Activated T-cell treated with anti-CD3 and anti-CD28 coated beads, Interleukin-2, amount 50 U/mL, for 24 hours (primary cell): Measurements from ENCODE around the gene RIOK1.
"Not testable (repeated sequence)": the region's sequence is repeated elsewhere in the genome, so short reads cannot be mapped to it uniquely, and the experiment has no call there.

Experiments
- DNase-seq: peaks from one replicate; pipeline ENCODE4 v3.0.0-alpha.2; 2020
- H3K27ac Mint-ChIP-seq: 2 replicates; pipeline ENCODE4 v1.8.0; 2020; ENCODE audit warnings: mild to moderate bottlenecking, mixed read lengths
- H3K27me3 Mint-ChIP-seq: 2 replicates; pipeline ENCODE4 v1.8.0; 2020; ENCODE audit warnings: mixed read lengths
- H3K36me3 Mint-ChIP-seq: 2 replicates; pipeline ENCODE4 v1.8.0; 2020; ENCODE audit warnings: low read depth, mixed read lengths
- H3K4me1 Mint-ChIP-seq: 2 replicates; pipeline ENCODE4 v1.8.0; 2020; ENCODE audit warnings: low read depth, mixed read lengths
- H3K4me3 Mint-ChIP-seq: 2 replicates; pipeline ENCODE4 v1.8.0; 2020; ENCODE audit warnings: mild to moderate bottlenecking, moderate library complexity, mixed read lengths
- H3K9me3 Mint-ChIP-seq: 2 replicates; pipeline ENCODE4 v1.8.0; 2020; ENCODE audit warnings: mixed read lengths

RIOK1 gene

GRCh38 chr6:7441048-7441775, 51.6 kb downstream of the RIOK1 start:
- Mint-ChIP-seq H3K9me3 (no peaks in the 10 kb centered on the region), H3K27ac (no peak overlapping the region), H3K27me3 (peaks cover 10% of the 10 kb centered on the region), H3K4me3 (no peak overlapping the region), H3K36me3 (no peaks in the 10 kb centered on the region), H3K4me1 (peaks cover 11% of the 10 kb centered on the region)
- DNase-seq = no peak

GRCh38 chr6:7442467-7442866, 52.9 kb downstream of the RIOK1 start:
- DNase-seq = no peak
- Mint-ChIP-seq H3K27me3 (peaks cover 10% of the 10 kb centered on the region), H3K27ac (no peak overlapping the region), H3K4me1 (peaks cover 11% of the 10 kb centered on the region), H3K9me3 (no peaks in the 10 kb centered on the region), H3K4me3 (no peak overlapping the region), H3K36me3 (no peaks in the 10 kb centered on the region)

GRCh38 chr6:7445101-7445500, 55.5 kb downstream of the RIOK1 start:
- Mint-ChIP-seq H3K4me1 (peaks cover 1% of the 10 kb centered on the region), H3K27me3 (peaks cover 10% of the 10 kb centered on the region), H3K9me3 (no peaks in the 10 kb centered on the region), H3K4me3 (no peak overlapping the region), H3K36me3 (no peaks in the 10 kb centered on the region), H3K27ac (no peak overlapping the region)
- DNase-seq = no peak

- Mint-ChIP-seq H3K36me3 (no peaks in the 10 kb centered on the region), H3K27me3 (peaks cover 10% of the 10 kb centered on the region), H3K4me1 (peaks cover 1% of the 10 kb centered on the region), H3K27ac (no peak overlapping the region), H3K4me3 (no peak overlapping the region), H3K9me3 (no peaks in the 10 kb centered on the region)
- DNase-seq = no peak
These were observed 56.4 kb downstream of the RIOK1 start for GRCh38 chr6:7445885-7446461.

- no peak for DNase-seq
- Mint-ChIP-seq H3K27ac (no peak overlapping the region), H3K9me3 (no peaks in the 10 kb centered on the region), H3K27me3 (peaks cover 10% of the 10 kb centered on the region), H3K4me1 (peaks cover 1% of the 10 kb centered on the region), H3K36me3 (no peaks in the 10 kb centered on the region), H3K4me3 (no peak overlapping the region)
These were observed 57.2 kb downstream of the RIOK1 start for GRCh38 chr6:7446619-7447325.

GRCh38 chr6:7448232-7448631, 58.6 kb downstream of the RIOK1 start:
- peaks cover 1% of the 10 kb centered on the region for H3K4me1 Mint-ChIP-seq
- no peaks in the 10 kb centered on the region for H3K9me3 Mint-ChIP-seq
- DNase-seq = no peak

GRCh38 chr6:7449018-7449417, 59.4 kb downstream of the RIOK1 start:
- no peaks in the 10 kb centered on the region for H3K36me3 Mint-ChIP-seq
- no peak overlapping the region for H3K4me3 Mint-ChIP-seq
- no peaks in the 10 kb centered on the region for H3K9me3 Mint-ChIP-seq
- no peak for DNase-seq
- H3K27ac Mint-ChIP-seq = no peak overlapping the region
- H3K4me1 Mint-ChIP-seq = peaks cover 1% of the 10 kb centered on the region
- H3K27me3 Mint-ChIP-seq = peaks cover 10% of the 10 kb centered on the region

More at GRCh38 chr6:7448232-7448631, 58.6 kb downstream of the RIOK1 start:
- no peak overlapping the region for H3K27ac Mint-ChIP-seq
- peaks cover 10% of the 10 kb centered on the region for H3K27me3 Mint-ChIP-seq
- H3K4me3 Mint-ChIP-seq = no peak overlapping the region
- H3K36me3 Mint-ChIP-seq = no peaks in the 10 kb centered on the region

- Mint-ChIP-seq H3K4me1 (peaks cover 1% of the 10 kb centered on the region), H3K9me3 (no peaks in the 10 kb centered on the region), H3K27ac (no peak overlapping the region), H3K27me3 (no peaks in the 10 kb centered on the region), H3K36me3 (no peaks in the 10 kb centered on the region), H3K4me3 (no peak overlapping the region)
- no peak for DNase-seq
These were observed 61.7 kb downstream of the RIOK1 start for GRCh38 chr6:7451326-7451725.

GRCh38 chr6:7452898-7453297, 63.3 kb downstream of the RIOK1 start:
- Mint-ChIP-seq H3K4me1 (peaks cover 1% of the 10 kb centered on the region), H3K36me3 (no peaks in the 10 kb centered on the region), H3K27ac (no peak overlapping the region), H3K4me3 (no peak overlapping the region), H3K9me3 (no peaks in the 10 kb centered on the region), H3K27me3 (no peaks in the 10 kb centered on the region)
- no peak for DNase-seq

- Mint-ChIP-seq H3K36me3 (no peaks in the 10 kb centered on the region), H3K4me1 (peaks cover 1% of the 10 kb centered on the region), H3K9me3 (no peaks in the 10 kb centered on the region), H3K27me3 (no peaks in the 10 kb centered on the region), H3K27ac (no peak overlapping the region), H3K4me3 (no peak overlapping the region)
- no peak for DNase-seq
These were observed 65.2 kb downstream of the RIOK1 start for GRCh38 chr6:7454696-7455358.

- not testable (repeated sequence) for H3K36me3 Mint-ChIP-seq, H3K27ac Mint-ChIP-seq, H3K4me3 Mint-ChIP-seq, H3K27me3 Mint-ChIP-seq, DNase-seq, H3K4me1 Mint-ChIP-seq, H3K9me3 Mint-ChIP-seq
These were observed 66.7 kb downstream of the RIOK1 start for GRCh38 chr6:7456302-7456701.

GRCh38 chr6:7461416-7461815, 71.8 kb downstream of the RIOK1 start:
- no peaks in the 10 kb centered on the region for H3K9me3 Mint-ChIP-seq
- no peaks in the 10 kb centered on the region for H3K4me1 Mint-ChIP-seq
- DNase-seq = no peak
- H3K27me3 Mint-ChIP-seq = no peaks in the 10 kb centered on the region
- no peaks in the 10 kb centered on the region for H3K36me3 Mint-ChIP-seq
- no peak overlapping the region for H3K27ac Mint-ChIP-seq
- H3K4me3 Mint-ChIP-seq = no peak overlapping the region

- Mint-ChIP-seq H3K4me3 (no peak overlapping the region), H3K9me3 (no peaks in the 10 kb centered on the region), H3K4me1 (peaks cover 4% of the 10 kb centered on the region), H3K27ac (no peak overlapping the region), H3K36me3 (no peaks in the 10 kb centered on the region), H3K27me3 (no peaks in the 10 kb centered on the region)
- DNase-seq = no peak
These were observed 74.2 kb downstream of the RIOK1 start for GRCh38 chr6:7463785-7464184.

GRCh38 chr6:7467007-7467897, 77.6 kb downstream of the RIOK1 start:
- Mint-ChIP-seq H3K27ac (no peak overlapping the region), H3K9me3 (no peaks in the 10 kb centered on the region), H3K27me3 (peaks cover 4% of the 10 kb centered on the region), H3K4me3 (no peak overlapping the region), H3K36me3 (no peaks in the 10 kb centered on the region), H3K4me1 (peaks cover 4% of the 10 kb centered on the region)
- no peak for DNase-seq
